ENCODE data around the gene CDH4. TPM values are rescaled to one million over a fixed set of nuclear protein-coding genes. Genes with fewer than 3 reads are reported as not detected.
A peak's percentile ranks its signal among the peaks of the same experiment; 100 is the strongest.

The CDH4 gene
- total RNA-seq, 1 donor from 2014 or later, result 8.9 TPM

GRCh38 chr20:61371501-61372136 lies 119.6 kb downstream of the CDH4 start:
- no peak for DNase-seq (ENCODE audit: low read depth, low spot score)
- H3K4me1 Mint-ChIP-seq, result peaks cover 44% of the 10 kb centered on the region
- H3K27me3 Mint-ChIP-seq (ENCODE audit: low read depth), result no peaks in the 10 kb centered on the region
- peak overlapping the region; percentile 63 for H3K4me3 Mint-ChIP-seq
- H3K27ac Mint-ChIP-seq (ENCODE audit: unreplicated experiment), result peak overlapping the region; percentile 50
- no peaks in the 10 kb centered on the region for H3K9me3 Mint-ChIP-seq
- H3K36me3 Mint-ChIP-seq (ENCODE audit: low read depth), result no peaks in the 10 kb centered on the region
- TF ChIP-seq, protein P1, sequence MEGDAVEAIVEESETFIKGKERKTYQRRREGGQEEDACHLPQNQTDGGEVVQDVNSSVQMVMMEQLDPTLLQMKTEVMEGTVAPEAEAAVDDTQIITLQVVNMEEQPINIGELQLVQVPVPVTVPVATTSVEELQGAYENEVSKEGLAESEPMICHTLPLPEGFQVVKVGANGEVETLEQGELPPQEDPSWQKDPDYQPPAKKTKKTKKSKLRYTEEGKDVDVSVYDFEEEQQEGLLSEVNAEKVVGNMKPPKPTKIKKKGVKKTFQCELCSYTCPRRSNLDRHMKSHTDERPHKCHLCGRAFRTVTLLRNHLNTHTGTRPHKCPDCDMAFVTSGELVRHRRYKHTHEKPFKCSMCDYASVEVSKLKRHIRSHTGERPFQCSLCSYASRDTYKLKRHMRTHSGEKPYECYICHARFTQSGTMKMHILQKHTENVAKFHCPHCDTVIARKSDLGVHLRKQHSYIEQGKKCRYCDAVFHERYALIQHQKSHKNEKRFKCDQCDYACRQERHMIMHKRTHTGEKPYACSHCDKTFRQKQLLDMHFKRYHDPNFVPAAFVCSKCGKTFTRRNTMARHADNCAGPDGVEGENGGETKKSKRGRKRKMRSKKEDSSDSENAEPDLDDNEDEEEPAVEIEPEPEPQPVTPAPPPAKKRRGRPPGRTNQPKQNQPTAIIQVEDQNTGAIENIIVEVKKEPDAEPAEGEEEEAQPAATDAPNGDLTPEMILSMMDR (conservative IDR thresholded peaks at IDR 0.05), result no peak

DNA sequence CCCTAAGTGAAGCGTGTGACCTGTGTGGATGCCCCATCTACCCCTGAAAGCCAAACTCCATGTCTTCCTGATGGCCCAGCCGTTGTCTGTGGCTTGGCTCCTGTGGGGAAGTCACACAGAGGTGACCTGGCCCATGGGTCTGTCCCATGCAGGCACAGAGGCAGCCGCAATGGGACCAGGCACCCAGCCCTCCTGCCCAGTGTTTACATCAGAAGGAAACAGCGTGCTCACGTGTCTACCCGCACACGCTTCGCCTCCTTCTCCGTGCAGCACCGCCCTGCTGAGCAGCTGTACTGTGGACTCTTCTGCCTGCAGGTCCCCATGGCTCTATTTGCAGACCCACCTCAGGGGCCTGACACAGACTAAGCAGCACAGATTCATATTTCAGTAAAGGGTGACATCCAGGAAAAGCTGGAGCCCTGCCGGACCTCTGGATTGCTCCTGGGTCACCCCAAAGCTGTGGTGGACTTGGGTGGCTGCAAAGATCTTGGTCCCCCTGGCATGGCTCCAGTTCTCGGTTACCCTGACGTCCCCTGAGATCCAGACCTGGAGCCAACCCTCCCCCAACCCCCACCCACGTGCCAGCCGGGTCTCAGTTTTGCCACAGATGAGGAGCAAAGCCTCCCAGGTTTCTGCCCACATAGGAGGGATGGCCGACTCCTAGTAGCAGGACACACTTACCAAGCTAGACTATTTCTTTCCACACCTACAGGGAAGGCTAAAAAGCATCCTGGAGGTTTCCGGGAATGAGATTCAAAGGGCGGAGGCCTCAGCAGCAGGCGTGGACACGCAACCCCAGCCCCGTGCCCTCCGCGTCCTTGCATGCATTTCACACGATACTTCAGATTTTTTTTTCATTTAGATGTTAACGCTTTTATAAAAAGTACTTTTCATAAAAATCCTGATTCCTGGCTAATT lies 120.3 kb downstream of the CDH4 start:
- Mint-ChIP-seq H3K4me1 (peaks cover 44% of the 10 kb centered on the region), H3K27me3 (ENCODE audit: low read depth) (no peaks in the 10 kb centered on the region), H3K9me3 (peaks cover 2% of the 10 kb centered on the region), H3K27ac (ENCODE audit: unreplicated experiment) (no peak overlapping the region), H3K4me3 (no peak overlapping the region), H3K36me3 (ENCODE audit: low read depth) (no peaks in the 10 kb centered on the region)
- TF ChIP-seq, protein P1 (conservative IDR thresholded peaks at IDR 0.05), result no peak
- DNase-seq (ENCODE audit: low read depth, low spot score), result no peak

- no peak for DNase-seq (ENCODE audit: low read depth, low spot score)
- Mint-ChIP-seq H3K4me1 (peaks cover 44% of the 10 kb centered on the region), H3K27ac (ENCODE audit: unreplicated experiment) (no peak overlapping the region), H3K36me3 (ENCODE audit: low read depth) (no peaks in the 10 kb centered on the region), H3K4me3 (no peak overlapping the region), H3K27me3 (ENCODE audit: low read depth) (no peaks in the 10 kb centered on the region), H3K9me3 (peaks cover 2% of the 10 kb centered on the region)
- TF ChIP-seq, protein P1 (conservative IDR thresholded peaks at IDR 0.05), result no peak
Measured at GRCh38 chr20:61373055-61373399, 121.0 kb downstream of the CDH4 start.

DNA sequence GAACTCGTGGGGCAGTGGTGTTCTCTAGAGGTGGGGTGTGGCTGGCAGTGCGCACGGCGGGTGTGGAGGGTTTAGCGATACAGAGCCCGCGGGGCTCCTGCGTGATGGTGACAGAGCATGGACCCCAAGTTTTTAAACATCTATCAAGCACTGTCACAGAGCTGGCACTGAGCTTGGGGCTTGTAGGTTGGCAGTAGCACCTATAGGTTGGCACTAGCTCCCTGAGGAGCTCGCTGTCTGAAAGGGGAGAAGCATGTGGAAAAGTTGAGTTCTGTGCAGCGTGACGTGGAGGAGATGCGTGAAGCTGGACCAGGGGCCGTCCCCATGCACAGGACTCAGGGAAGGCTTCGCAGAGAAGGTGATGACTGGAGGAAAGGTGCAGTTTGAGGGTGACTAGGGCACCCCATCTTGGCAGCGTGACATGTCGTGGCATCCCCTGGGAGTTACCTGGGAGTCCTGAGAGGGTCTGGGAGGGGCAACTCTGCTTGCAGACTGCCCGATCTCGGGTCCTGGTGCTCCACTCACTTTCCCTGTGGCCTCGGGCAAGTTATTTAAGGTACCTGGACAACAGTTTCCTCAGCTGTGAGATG lies 122.0 kb downstream of the CDH4 start:
- H3K9me3 Mint-ChIP-seq, result peaks cover 2% of the 10 kb centered on the region
- peaks cover 48% of the 10 kb centered on the region for H3K4me1 Mint-ChIP-seq
- no peaks in the 10 kb centered on the region for H3K27me3 Mint-ChIP-seq (ENCODE audit: low read depth)
- TF ChIP-seq, protein P1 (conservative IDR thresholded peaks at IDR 0.05), result no peak
- no peaks in the 10 kb centered on the region for H3K36me3 Mint-ChIP-seq (ENCODE audit: low read depth)
- no peak for DNase-seq (ENCODE audit: low read depth, low spot score)
- H3K4me3 Mint-ChIP-seq, result no peak overlapping the region
- peak overlapping the region; percentile 52 for H3K27ac Mint-ChIP-seq (ENCODE audit: unreplicated experiment)

DNA sequence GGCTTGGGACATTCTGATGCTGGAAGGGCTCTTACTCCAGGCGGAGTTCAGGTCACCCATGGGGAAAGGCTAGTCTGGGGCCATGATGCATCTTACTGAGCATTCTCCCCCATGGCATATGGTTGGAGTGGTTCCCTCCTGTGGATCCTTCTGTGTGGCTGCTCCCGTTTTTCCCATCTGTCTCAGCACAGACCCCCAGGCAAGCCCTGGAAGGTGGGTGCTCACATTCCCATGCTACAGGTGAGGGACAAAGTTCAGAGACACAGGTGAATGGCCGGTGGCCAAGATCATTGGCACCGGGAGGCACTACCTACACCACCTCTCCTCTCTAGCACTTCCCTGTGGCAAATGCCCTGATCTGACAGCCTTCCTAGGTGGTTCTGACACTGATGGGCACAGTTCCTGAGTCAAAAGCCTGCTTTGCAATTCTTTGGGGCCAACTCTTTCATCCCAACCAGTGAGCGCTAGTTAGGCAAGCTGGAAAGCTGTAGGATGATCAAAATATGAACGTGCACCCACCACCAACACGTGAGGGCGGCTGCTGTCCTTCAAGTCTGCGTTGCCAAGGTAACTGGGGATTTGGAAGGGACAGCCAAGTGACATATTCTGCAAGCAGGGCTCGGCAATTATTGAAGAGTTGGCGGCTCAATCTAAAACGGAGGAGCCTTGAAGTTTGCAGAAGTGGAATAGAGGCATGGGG lies 124.6 kb downstream of the CDH4 start:
- TF ChIP-seq, protein P1 (conservative IDR thresholded peaks at IDR 0.05), result no peak
- H3K27ac Mint-ChIP-seq (ENCODE audit: unreplicated experiment), result no peak overlapping the region

More for the DNA sequence above, 124.6 kb downstream of the CDH4 start:
- peaks cover 5% of the 10 kb centered on the region for H3K36me3 Mint-ChIP-seq (ENCODE audit: low read depth)
- H3K9me3 Mint-ChIP-seq, result peaks cover 2% of the 10 kb centered on the region
- no peaks in the 10 kb centered on the region for H3K27me3 Mint-ChIP-seq (ENCODE audit: low read depth)
- no peak for DNase-seq (ENCODE audit: low read depth, low spot score)
- no peak overlapping the region for H3K4me3 Mint-ChIP-seq
- peaks cover 46% of the 10 kb centered on the region for H3K4me1 Mint-ChIP-seq

All from neural crest cell (in vitro differentiated cells).